Measurements from ENCODE around the gene SVOP. TPM values are rescaled to one million over a fixed set of nuclear protein-coding genes. Genes with fewer than 3 reads are reported as not detected.

SVOP gene
- total RNA-seq, 2 donors from 2014 or later = not detected

GRCh38 chr12:108949976-108950375, 70.9 kb downstream of the SVOP start:
- Histone ChIP-seq H3K27ac (ENCODE audit: low read depth, low read length) (no peak overlapping the region), H3K36me3 (ENCODE audit: control insufficient read depth, insufficient read depth, low read length) (no peaks in the 10 kb centered on the region), H3K27me3 (ENCODE audit: control insufficient read depth, insufficient read depth, low read length, poor library complexity, severe bottlenecking) (peaks cover 4% of the 10 kb centered on the region), H3K9ac (ENCODE audit: extremely low read depth, low read length, poor library complexity, severe bottlenecking) (no peak overlapping the region), H3K9me3 (ENCODE audit: control insufficient read depth, low read length) (peaks cover 12% of the 10 kb centered on the region), H3K4me1 (ENCODE audit: control insufficient read depth, insufficient read depth, low read length) (no peaks in the 10 kb centered on the region), H3K4me3 (ENCODE audit: low read length) (no peak overlapping the region)
- 80 to 84% methylated on average over 1 of the region's 1 CpG for WGBS, 2 experiments (ENCODE audit: insufficient coverage in 1 of 2, insufficient read length in 1 of 2)
- Mint-ChIP-seq H3K36me3 (ENCODE audit: low read depth) (no peaks in the 10 kb centered on the region), H3K27me3 (ENCODE audit: insufficient read depth) (peaks cover 2% of the 10 kb centered on the region), H3K27ac (no peak overlapping the region), H3K9me3 (peaks cover 17% of the 10 kb centered on the region), H3K4me1 (no peaks in the 10 kb centered on the region), H3K4me3 (no peak overlapping the region)
- TF ChIP-seq CTCF (conservative IDR thresholded peaks at IDR 0.05) = no peak
- no peak for DNase-seq

GRCh38 chr12:108948367-108948766, 72.5 kb downstream of the SVOP start:
- H3K27ac Mint-ChIP-seq = no peak overlapping the region
- H3K4me1 Mint-ChIP-seq = no peaks in the 10 kb centered on the region
- no peaks in the 10 kb centered on the region for H3K36me3 ChIP-seq (ENCODE audit: control insufficient read depth, insufficient read depth, low read length)
- H3K4me3 Mint-ChIP-seq = no peak overlapping the region
- H3K36me3 Mint-ChIP-seq (ENCODE audit: low read depth) = no peaks in the 10 kb centered on the region
- no peak overlapping the region for H3K4me3 ChIP-seq (ENCODE audit: low read length)
- no peak overlapping the region for H3K27ac ChIP-seq (ENCODE audit: low read depth, low read length)
- peaks cover 12% of the 10 kb centered on the region for H3K9me3 ChIP-seq (ENCODE audit: control insufficient read depth, low read length)
- peaks cover 4% of the 10 kb centered on the region for H3K27me3 Mint-ChIP-seq (ENCODE audit: insufficient read depth)
- no peaks in the 10 kb centered on the region for H3K27me3 ChIP-seq (ENCODE audit: control insufficient read depth, insufficient read depth, low read length, poor library complexity, severe bottlenecking)
- H3K9ac ChIP-seq (ENCODE audit: extremely low read depth, low read length, poor library complexity, severe bottlenecking) = no peak overlapping the region
- no peaks in the 10 kb centered on the region for H3K4me1 ChIP-seq (ENCODE audit: control insufficient read depth, insufficient read depth, low read length)
- H3K9me3 Mint-ChIP-seq = peaks cover 17% of the 10 kb centered on the region
- TF ChIP-seq CTCF (conservative IDR thresholded peaks at IDR 0.05) = no peak
- DNase-seq = no peak

GRCh38 chr12:108947097-108947496, 73.8 kb downstream of the SVOP start:
- Mint-ChIP-seq H3K9me3 (peaks cover 17% of the 10 kb centered on the region), H3K27ac (no peak overlapping the region), H3K36me3 (ENCODE audit: low read depth) (no peaks in the 10 kb centered on the region), H3K4me3 (no peak overlapping the region), H3K27me3 (ENCODE audit: insufficient read depth) (peaks cover 4% of the 10 kb centered on the region), H3K4me1 (no peaks in the 10 kb centered on the region)
- no peak for DNase-seq
- Histone ChIP-seq H3K4me1 (ENCODE audit: control insufficient read depth, insufficient read depth, low read length) (no peaks in the 10 kb centered on the region), H3K9me3 (ENCODE audit: control insufficient read depth, low read length) (peaks cover 12% of the 10 kb centered on the region), H3K27me3 (ENCODE audit: control insufficient read depth, insufficient read depth, low read length, poor library complexity, severe bottlenecking) (no peaks in the 10 kb centered on the region), H3K4me3 (ENCODE audit: low read length) (no peak overlapping the region), H3K36me3 (ENCODE audit: control insufficient read depth, insufficient read depth, low read length) (no peaks in the 10 kb centered on the region), H3K9ac (ENCODE audit: extremely low read depth, low read length, poor library complexity, severe bottlenecking) (no peak overlapping the region), H3K27ac (ENCODE audit: low read depth, low read length) (no peak overlapping the region)
- TF ChIP-seq CTCF (conservative IDR thresholded peaks at IDR 0.05) = no peak
- 83 to 90% methylated on average over 1 of the region's 1 CpG for WGBS, 2 experiments (ENCODE audit: insufficient coverage in 1 of 2, insufficient read length in 1 of 2)
